WTC11 (cell line): ENCODE measurements around the gene ADAMTS7. TPM values are rescaled to one million over a fixed set of nuclear protein-coding genes. Genes with fewer than 3 reads are reported as not detected.
A peak's percentile ranks its signal among the peaks of the same experiment; 100 is the strongest.

Source experiments
- ATAC-seq: fragments of 200-7000 bp; cut with Tn5 transposase; 2 replicates; pipeline ENCODE4 v1.10.0; 2021; ENCODE audit warnings: mild to moderate bottlenecking, moderate library complexity
- CTCF ChIA-PET: fragments of 300-600 bp; sonication (Branson Sonifier 250); formaldehyde crosslinking; loops from one replicate; lab custom pipeline; 2021; ENCODE audit warnings: antibody characterized with exemption; lab: Charles Lee
- POLR2A ChIA-PET: fragments of 350-600 bp; sonication (Branson Sonifier 250); formaldehyde crosslinking; loops from one replicate; lab custom pipeline; 2021; ENCODE audit warnings: antibody characterized with exemption; lab: Charles Lee
- DNase-seq: peaks from one replicate; pipeline ENCODE4 v3.0.0; 2021; ENCODE audit warnings: low spot score
- H3K27ac Mint-ChIP-seq: 2 replicates; pipeline ENCODE4 v1.8.0; 2021; ENCODE audit warnings: mixed read lengths
- H3K27me3 Mint-ChIP-seq: 2 replicates; pipeline ENCODE4 v1.8.0; 2021; ENCODE audit warnings: low read depth, mild to moderate bottlenecking, moderate library complexity, mixed read lengths
- H3K36me3 Mint-ChIP-seq: 2 replicates; pipeline ENCODE4 v1.8.0; 2021; ENCODE audit warnings: mixed read lengths
- H3K4me1 Mint-ChIP-seq: 2 replicates; pipeline ENCODE4 v1.8.0; 2022; ENCODE audit warnings: mixed read lengths
- H3K4me3 Mint-ChIP-seq: 2 replicates; pipeline ENCODE4 v1.8.0; 2021; ENCODE audit warnings: mild to moderate bottlenecking, moderate library complexity, mixed read lengths
- H3K9me3 Mint-ChIP-seq: 2 replicates; pipeline ENCODE4 v1.8.0; 2021; ENCODE audit warnings: mixed read lengths
- HMGA2 ChIP-seq: fragments of 250-450 bp; sonication (Bioruptor Pico); IDR thresholded peaks from 2 replicates; pipeline ENCODE4 v1.4.0; 2021; ENCODE audit warnings: mild to moderate bottlenecking, moderate library complexity
- MYBL2 ChIP-seq: sonication (generic); formaldehyde crosslinking; IDR thresholded peaks from 2 replicates; pipeline ENCODE4 v1.8.1; 2023; ENCODE audit warnings: mild to moderate bottlenecking, moderate library complexity, missing genetic modification reagents
- SMAD4 ChIP-seq: sonication (generic); formaldehyde crosslinking; IDR thresholded peaks from 2 replicates; pipeline ENCODE4 v1.8.0; 2022; ENCODE audit warnings: mild to moderate bottlenecking, missing genetic modification reagents
- USF2 ChIP-seq: sonication (generic); formaldehyde crosslinking; IDR thresholded peaks from 2 replicates; pipeline ENCODE4 v1.8.1; 2023; ENCODE audit warnings: mild to moderate bottlenecking, missing genetic modification reagents, moderate library complexity
- ZNF121 ChIP-seq: sonication (generic); formaldehyde crosslinking; IDR thresholded peaks from 2 replicates; pipeline ENCODE4 v1.8.0; 2023; ENCODE audit warnings: missing genetic modification reagents
- ZNF396 ChIP-seq: fragments of 250-450 bp; sonication (Bioruptor Pico); IDR thresholded peaks from 2 replicates; pipeline ENCODE4 v1.8.0; 2021; ENCODE audit warnings: mild to moderate bottlenecking, moderate library complexity, borderline replicate concordance
- ZSCAN18 ChIP-seq: fragments of 250-450 bp; sonication (Bioruptor Pico); IDR thresholded peaks from 2 replicates; pipeline ENCODE4 v2.1.2; 2022; ENCODE audit warnings: mild to moderate bottlenecking, moderate library complexity
- total RNA-seq: library from RNA; stranded (reverse); gene quantifications from 3 replicates; pipeline ENCODE4 v1.2.3, GENCODE V29; 2021
- TF ChIP-seq, protein P1 (sequence below): sonication (generic); formaldehyde crosslinking; IDR thresholded peaks from 2 replicates; pipeline ENCODE4 v1.8.0; 2023; ENCODE audit warnings: missing genetic modification reagents, mild to moderate bottlenecking, borderline replicate concordance
- TF ChIP-seq, protein P2 (sequence below): sonication (generic); formaldehyde crosslinking; IDR thresholded peaks from 2 replicates; pipeline ENCODE4 v1.8.1; 2022; ENCODE audit warnings: mild to moderate bottlenecking, moderate library complexity, missing genetic modification reagents
- TF ChIP-seq, protein P3 (sequence below): fragments of 250-450 bp; sonication (Bioruptor Pico); IDR thresholded peaks from 2 replicates; pipeline ENCODE4 v1.9.0; 2021; ENCODE audit warnings: moderate library complexity, mild to moderate bottlenecking, inconsistent platforms, borderline replicate concordance
- TF ChIP-seq, protein P4 (sequence below): sonication (generic); formaldehyde crosslinking; IDR thresholded peaks from 2 replicates; pipeline ENCODE4 v1.8.1; 2022; ENCODE audit warnings: mild to moderate bottlenecking, missing genetic modification reagents, moderate library complexity, borderline replicate concordance

Gene ADAMTS7
- total RNA-seq, 1 experiment from 2014 or later: 70.3 TPM

- Mint-ChIP-seq H3K4me1 (no peaks in the 10 kb centered on the region), H3K9me3 (peaks cover 42% of the 10 kb centered on the region), H3K4me3 (no peak overlapping the region), H3K27me3 (peaks cover 19% of the 10 kb centered on the region), H3K36me3 (peaks cover 28% of the 10 kb centered on the region), H3K27ac (no peak overlapping the region)
- ATAC-seq: no peak
- CTCF ChIA-PET: interaction anchor here (0.5 kb wide), 1 partner anchor 23 kb away, joined by 3 read pairs; no protein-coding TSS in a partner anchor
- DNase-seq: no peak
- POLR2A ChIA-PET: no interaction called here
- TF ChIP-seq, protein P1, sequence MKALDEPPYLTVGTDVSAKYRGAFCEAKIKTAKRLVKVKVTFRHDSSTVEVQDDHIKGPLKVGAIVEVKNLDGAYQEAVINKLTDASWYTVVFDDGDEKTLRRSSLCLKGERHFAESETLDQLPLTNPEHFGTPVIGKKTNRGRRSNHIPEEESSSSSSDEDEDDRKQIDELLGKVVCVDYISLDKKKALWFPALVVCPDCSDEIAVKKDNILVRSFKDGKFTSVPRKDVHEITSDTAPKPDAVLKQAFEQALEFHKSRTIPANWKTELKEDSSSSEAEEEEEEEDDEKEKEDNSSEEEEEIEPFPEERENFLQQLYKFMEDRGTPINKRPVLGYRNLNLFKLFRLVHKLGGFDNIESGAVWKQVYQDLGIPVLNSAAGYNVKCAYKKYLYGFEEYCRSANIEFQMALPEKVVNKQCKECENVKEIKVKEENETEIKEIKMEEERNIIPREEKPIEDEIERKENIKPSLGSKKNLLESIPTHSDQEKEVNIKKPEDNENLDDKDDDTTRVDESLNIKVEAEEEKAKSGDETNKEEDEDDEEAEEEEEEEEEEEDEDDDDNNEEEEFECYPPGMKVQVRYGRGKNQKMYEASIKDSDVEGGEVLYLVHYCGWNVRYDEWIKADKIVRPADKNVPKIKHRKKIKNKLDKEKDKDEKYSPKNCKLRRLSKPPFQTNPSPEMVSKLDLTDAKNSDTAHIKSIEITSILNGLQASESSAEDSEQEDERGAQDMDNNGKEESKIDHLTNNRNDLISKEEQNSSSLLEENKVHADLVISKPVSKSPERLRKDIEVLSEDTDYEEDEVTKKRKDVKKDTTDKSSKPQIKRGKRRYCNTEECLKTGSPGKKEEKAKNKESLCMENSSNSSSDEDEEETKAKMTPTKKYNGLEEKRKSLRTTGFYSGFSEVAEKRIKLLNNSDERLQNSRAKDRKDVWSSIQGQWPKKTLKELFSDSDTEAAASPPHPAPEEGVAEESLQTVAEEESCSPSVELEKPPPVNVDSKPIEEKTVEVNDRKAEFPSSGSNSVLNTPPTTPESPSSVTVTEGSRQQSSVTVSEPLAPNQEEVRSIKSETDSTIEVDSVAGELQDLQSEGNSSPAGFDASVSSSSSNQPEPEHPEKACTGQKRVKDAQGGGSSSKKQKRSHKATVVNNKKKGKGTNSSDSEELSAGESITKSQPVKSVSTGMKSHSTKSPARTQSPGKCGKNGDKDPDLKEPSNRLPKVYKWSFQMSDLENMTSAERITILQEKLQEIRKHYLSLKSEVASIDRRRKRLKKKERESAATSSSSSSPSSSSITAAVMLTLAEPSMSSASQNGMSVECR (CRISPR knock-in tag): no peak
- TF ChIP-seq, protein P2, sequence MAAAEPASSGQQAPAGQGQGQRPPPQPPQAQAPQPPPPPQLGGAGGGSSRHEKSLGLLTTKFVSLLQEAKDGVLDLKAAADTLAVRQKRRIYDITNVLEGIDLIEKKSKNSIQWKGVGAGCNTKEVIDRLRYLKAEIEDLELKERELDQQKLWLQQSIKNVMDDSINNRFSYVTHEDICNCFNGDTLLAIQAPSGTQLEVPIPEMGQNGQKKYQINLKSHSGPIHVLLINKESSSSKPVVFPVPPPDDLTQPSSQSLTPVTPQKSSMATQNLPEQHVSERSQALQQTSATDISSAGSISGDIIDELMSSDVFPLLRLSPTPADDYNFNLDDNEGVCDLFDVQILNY (CRISPR knock-in tag): no peak
- no peak for TF ChIP-seq ZSCAN18 (CRISPR knock-in tag)
Measured at GRCh38 chr15:78715434-78715833, 95.8 kb downstream of the ADAMTS7 start.

DNA sequence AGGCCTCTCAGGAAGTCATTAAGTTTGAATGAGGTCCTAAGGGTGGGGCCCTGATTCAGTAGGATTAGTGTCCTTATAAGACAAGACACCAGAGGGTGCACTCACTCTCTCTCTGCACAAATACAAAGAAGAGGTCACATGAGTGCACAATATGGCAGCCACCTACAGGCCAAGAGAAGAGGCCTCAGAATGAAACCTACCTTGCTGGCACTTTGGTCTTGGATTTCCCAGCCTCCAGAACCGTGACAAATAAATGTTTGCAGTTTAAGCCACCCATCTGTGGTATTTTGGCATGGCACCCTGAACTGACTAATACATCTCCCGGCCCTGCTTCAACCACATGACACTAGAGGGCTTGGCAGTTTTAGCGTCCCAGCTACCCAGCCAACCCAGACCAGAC lies 96.4 kb downstream of the ADAMTS7 start:
- Mint-ChIP-seq H3K27ac (no peak overlapping the region), H3K27me3 (peaks cover 22% of the 10 kb centered on the region), H3K4me3 (no peak overlapping the region), H3K9me3 (peaks cover 41% of the 10 kb centered on the region), H3K36me3 (peaks cover 26% of the 10 kb centered on the region), H3K4me1 (no peaks in the 10 kb centered on the region)
- ChIA-PET POLR2A (no interaction called here), CTCF (interaction anchor here (0.5 kb wide), 1 partner anchor 23 kb away, joined by 3 read pairs; no protein-coding TSS in a partner anchor)
- no peak for DNase-seq
- ATAC-seq: no peak
- TF ChIP-seq, protein P3, sequence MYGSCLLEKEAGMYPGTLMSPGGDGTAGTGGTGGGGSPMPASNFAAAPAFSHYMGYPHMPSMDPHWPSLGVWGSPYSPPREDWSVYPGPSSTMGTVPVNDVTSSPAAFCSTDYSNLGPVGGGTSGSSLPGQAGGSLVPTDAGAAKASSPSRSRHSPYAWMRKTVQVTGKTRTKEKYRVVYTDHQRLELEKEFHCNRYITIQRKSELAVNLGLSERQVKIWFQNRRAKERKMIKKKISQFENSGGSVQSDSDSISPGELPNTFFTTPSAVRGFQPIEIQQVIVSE: no peak
- no peak for TF ChIP-seq MYBL2
- TF ChIP-seq USF2 (CRISPR knock-in tag): peak; percentile 37
- no peak for TF ChIP-seq ZNF121 (CRISPR knock-in tag)

DNA sequence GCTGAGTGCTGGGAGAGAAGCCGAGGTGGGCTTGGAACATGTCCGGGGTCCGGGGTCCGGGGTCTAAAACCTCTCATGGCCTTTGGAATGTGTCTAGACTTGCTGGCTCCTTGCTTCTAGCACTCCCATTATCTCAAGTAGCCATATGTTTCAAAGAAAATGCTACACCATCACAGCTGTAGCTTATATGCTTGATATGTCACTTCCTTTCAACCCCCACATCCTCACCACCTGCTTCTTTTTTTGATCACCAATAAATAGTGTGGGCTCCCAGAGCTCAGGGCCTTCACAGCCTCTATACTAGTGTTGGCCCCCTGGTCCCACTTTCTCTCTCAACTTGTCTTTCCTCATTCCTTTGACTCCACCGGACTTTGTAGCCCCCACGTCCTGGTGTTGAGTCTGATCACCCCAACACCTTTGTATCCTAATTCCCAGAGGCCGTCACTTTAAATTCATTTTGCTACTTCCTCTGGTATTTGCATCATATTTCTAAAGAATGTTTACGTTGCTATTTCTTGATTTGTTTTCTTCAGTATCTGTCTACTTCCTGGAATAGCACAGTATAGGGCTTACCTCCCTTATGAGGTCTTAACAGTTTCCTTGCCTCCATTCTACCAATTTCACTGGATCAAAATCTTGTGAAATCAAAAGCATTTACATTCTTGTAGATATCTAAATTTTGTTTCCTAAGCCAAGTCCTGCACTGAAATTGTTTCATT lies 98.3 kb downstream of the ADAMTS7 start:
- Mint-ChIP-seq H3K27me3 (peaks cover 17% of the 10 kb centered on the region), H3K36me3 (peaks cover 14% of the 10 kb centered on the region), H3K4me1 (peaks cover 9% of the 10 kb centered on the region), H3K27ac (no peak overlapping the region), H3K9me3 (peaks cover 29% of the 10 kb centered on the region), H3K4me3 (no peak overlapping the region)
- ChIA-PET CTCF (interaction anchor here (1.1 to 6.2 kb wide), 6 partner anchors 22 to 93 kb away, joined by 3 to 67 read pairs (median 7); partner anchors contain the start of gene CHRNA3), POLR2A (no interaction called here)
- ATAC-seq (no peak), DNase-seq (no peak)
- TF ChIP-seq SMAD4 (CRISPR knock-in tag): no peak
- no peak for TF ChIP-seq ZNF396 (CRISPR knock-in tag)
- no peak for TF ChIP-seq HMGA2 (CRISPR knock-in tag)
- TF ChIP-seq, protein P4, sequence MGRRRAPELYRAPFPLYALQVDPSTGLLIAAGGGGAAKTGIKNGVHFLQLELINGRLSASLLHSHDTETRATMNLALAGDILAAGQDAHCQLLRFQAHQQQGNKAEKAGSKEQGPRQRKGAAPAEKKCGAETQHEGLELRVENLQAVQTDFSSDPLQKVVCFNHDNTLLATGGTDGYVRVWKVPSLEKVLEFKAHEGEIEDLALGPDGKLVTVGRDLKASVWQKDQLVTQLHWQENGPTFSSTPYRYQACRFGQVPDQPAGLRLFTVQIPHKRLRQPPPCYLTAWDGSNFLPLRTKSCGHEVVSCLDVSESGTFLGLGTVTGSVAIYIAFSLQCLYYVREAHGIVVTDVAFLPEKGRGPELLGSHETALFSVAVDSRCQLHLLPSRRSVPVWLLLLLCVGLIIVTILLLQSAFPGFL (CRISPR knock-in tag): no peak
